ENCODE measurements around the gene PI4KA.

DNA sequence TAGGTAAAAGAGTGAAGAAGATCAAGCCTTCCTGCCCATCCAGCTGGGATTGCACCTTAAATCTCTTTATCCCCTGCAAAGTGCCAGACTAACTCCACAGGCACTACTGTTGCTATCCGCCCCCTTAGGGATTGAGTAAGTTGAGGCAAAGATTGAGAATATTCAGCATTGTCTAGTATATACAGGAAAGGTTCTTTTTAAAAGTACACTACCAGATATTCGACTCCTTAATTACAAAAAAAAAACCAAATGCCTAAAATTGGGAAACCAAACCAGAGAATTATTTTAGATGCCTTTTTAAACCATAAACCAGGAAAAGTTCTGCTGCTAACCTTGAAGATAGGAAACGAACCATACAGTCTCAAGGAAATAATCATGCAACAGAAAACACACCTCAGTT is 73.2 kb downstream of the PI4KA start:
- TF ChIP-seq, protein P1, sequence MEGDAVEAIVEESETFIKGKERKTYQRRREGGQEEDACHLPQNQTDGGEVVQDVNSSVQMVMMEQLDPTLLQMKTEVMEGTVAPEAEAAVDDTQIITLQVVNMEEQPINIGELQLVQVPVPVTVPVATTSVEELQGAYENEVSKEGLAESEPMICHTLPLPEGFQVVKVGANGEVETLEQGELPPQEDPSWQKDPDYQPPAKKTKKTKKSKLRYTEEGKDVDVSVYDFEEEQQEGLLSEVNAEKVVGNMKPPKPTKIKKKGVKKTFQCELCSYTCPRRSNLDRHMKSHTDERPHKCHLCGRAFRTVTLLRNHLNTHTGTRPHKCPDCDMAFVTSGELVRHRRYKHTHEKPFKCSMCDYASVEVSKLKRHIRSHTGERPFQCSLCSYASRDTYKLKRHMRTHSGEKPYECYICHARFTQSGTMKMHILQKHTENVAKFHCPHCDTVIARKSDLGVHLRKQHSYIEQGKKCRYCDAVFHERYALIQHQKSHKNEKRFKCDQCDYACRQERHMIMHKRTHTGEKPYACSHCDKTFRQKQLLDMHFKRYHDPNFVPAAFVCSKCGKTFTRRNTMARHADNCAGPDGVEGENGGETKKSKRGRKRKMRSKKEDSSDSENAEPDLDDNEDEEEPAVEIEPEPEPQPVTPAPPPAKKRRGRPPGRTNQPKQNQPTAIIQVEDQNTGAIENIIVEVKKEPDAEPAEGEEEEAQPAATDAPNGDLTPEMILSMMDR (conservative IDR thresholded peaks at IDR 0.05 in 1 of 2, IDR thresholded peaks at IDR 0.05 in 1 of 2; ENCODE audit: low read depth in 1 of 2, low read length in 2 of 2): no peak
- no peak for TF ChIP-seq EZH2 (IDR thresholded peaks at IDR 0.05; ENCODE audit: low read length, missing control alignments)
